GM18526 (cell line): ENCODE measurements around the gene TARP.

Experiments
- POLR2A ChIP-seq: IDR thresholded peaks from 3 replicates; pipeline ENCODE4 v1.6.1; 2011; ENCODE audit not compliant: insufficient read length; ENCODE audit errors: extremely low read depth

TARP gene

GRCh38 chr7:38273286-38273995, at the start of gene TARP:
Gene TARP, minus strand, starts transcription at chr7:38273636.
- no peak for TF ChIP-seq POLR2A

- TF ChIP-seq POLR2A: no peak
Measured at GRCh38 chr7:38323156-38323555, 49.7 kb upstream of the TARP start.

- no peak for TF ChIP-seq POLR2A
Measured at GRCh38 chr7:38322461-38322860, 49.0 kb upstream of the TARP start.

GRCh38 chr7:38321967-38322366, 48.5 kb upstream of the TARP start:
- no peak for TF ChIP-seq POLR2A

GRCh38 chr7:38321515-38321944, 48.1 kb upstream of the TARP start:
- TF ChIP-seq POLR2A: no peak

GRCh38 chr7:38321050-38321449, 47.6 kb upstream of the TARP start:
- TF ChIP-seq POLR2A: no peak

GRCh38 chr7:38319873-38320272, 46.4 kb upstream of the TARP start:
- no peak for TF ChIP-seq POLR2A

- no peak for TF ChIP-seq POLR2A
Measured at GRCh38 chr7:38318803-38319416, 45.5 kb upstream of the TARP start.

GRCh38 chr7:38318241-38318640, 44.8 kb upstream of the TARP start:
- TF ChIP-seq POLR2A: no peak

- TF ChIP-seq POLR2A: no peak
Measured at GRCh38 chr7:38317515-38317914, 44.1 kb upstream of the TARP start.

- TF ChIP-seq POLR2A: no peak
Measured at GRCh38 chr7:38316733-38317360, 43.4 kb upstream of the TARP start.

- no peak for TF ChIP-seq POLR2A
Measured at GRCh38 chr7:38315410-38315809, 42.0 kb upstream of the TARP start.

GRCh38 chr7:38312821-38313220, 39.4 kb upstream of the TARP start:
- no peak for TF ChIP-seq POLR2A

GRCh38 chr7:38311329-38311937, 38.0 kb upstream of the TARP start:
- peak; percentile 18 for TF ChIP-seq POLR2A

- no peak for TF ChIP-seq POLR2A
Measured at GRCh38 chr7:38310591-38311101, 37.2 kb upstream of the TARP start.

- no peak for TF ChIP-seq POLR2A
Measured at GRCh38 chr7:38309555-38309954, 36.1 kb upstream of the TARP start.
